GM19452 (cell line): Measurements from ENCODE around the gene N4BP3.
"Not testable (repeated sequence)": the region's sequence is repeated elsewhere in the genome, so short reads cannot be mapped to it uniquely, and the experiment has no call there.

Experiments used
- ATAC-seq: cut with Tn5 transposase; IDR thresholded peaks from one replicate; pipeline ENCODE4 v1.9.1; 2021; ENCODE audit not compliant: unreplicated experiment

Gene N4BP3

DNA sequence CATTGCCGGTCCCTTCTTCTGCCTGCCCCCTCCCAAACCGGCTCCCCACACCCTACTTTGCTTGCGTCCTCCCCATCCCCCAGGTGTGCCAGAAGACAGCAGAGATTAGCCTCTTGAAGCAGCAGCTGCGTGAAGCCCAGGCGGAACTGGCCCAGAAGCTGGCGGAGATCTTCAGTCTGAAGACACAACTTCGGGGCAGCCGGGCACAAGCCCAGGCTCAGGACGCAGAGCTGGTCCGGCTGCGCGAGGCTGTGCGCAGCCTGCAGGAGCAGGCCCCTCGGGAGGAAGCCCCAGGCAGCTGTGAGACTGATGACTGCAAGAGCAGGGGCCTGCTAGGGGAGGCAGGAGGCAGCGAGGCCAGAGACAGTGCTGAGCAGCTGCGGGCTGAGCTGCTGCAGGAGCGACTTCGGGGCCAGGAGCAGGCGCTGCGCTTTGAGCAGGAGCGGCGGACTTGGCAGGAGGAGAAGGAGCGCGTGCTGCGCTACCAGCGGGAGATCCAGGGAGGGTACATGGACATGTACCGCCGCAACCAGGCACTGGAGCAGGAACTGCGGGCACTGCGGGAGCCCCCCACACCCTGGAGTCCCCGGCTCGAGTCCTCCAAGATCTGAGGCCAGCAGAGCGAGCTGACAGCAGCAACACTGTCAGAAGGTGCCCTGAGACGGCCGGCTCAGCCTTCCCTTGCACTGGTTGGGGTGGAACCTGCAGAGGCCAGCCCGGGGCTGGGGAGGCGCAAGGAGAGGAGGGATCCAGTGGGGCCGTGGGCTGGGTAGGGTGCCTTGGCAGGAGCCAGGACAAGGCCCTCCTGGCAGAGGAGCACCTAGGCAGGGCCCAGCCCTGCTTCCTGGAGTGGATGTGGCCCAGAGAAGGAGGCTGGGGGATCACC, 8.3 kb downstream of the N4BP3 start:
- ATAC-seq: no peak

DNA sequence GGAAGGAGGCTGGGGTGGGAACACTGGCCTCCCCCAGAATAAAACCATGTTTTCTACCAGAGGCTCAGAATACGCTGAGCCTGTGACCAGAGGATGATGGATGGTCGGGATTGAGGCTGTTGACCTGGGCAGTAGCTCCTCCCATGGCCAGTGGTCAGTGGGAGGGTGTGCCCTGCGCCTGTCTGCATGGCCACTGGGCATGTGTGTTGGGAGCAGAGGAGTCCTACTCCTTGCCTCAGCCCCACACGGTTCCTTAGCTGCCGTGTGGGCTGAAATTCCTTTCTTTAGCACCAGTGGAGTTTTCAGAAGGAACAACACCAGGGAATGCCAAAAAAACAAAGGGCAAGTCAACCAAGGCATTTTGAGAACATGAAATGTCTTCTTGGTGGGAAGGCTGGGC, 9.0 kb downstream of the N4BP3 start:
- ATAC-seq: no peak

GRCh38 chr5:178123094-178123965, 10.0 kb downstream of the N4BP3 start:
- ATAC-seq: no peak

DNA sequence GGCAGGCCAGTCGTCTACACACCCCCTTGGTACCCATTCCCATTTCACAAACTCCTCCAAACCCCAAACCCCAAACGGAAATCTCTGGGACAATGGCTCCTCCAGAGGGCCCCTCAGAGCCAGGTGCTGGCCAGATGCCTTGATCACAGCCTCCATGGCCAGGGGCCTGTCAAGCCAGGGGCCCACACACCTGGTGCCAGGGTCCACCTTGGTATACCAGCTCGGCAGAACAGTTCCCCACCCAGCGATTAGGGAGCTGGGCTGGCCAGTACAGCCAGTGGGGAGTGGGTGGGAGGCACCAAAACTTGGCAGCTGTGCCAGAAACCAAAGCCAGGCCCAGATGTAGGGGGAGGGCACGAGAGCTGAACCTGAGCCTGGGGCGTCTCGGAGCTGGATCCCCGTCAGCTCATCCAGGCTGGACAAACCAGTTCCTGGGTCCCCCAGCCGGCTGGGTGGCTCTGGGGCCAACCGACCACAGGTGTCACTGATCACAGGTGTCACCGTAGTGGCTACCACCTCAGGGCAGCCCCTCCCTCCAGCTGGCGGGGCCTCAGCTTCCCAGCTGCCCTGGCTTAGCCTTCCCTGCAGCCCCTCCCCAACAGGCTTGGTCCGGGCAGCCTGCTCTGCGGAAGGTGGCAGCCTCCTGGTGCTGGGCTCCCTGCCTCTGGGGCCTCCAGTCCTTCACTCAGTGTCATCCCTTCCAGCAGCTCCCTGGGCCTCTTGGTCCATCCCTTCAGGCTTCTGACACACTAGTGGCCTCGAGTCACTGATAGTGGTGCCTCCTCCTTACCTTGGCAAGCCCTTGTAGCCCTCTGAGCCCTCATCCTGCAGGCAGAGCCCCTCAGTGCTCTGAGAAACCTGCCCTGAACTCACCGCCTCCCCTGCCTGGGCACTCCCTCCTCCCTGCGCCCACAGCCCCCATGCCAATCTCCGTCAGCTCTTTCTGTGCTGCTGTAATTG, 10.9 kb downstream of the N4BP3 start:
- ATAC-seq: no peak

DNA sequence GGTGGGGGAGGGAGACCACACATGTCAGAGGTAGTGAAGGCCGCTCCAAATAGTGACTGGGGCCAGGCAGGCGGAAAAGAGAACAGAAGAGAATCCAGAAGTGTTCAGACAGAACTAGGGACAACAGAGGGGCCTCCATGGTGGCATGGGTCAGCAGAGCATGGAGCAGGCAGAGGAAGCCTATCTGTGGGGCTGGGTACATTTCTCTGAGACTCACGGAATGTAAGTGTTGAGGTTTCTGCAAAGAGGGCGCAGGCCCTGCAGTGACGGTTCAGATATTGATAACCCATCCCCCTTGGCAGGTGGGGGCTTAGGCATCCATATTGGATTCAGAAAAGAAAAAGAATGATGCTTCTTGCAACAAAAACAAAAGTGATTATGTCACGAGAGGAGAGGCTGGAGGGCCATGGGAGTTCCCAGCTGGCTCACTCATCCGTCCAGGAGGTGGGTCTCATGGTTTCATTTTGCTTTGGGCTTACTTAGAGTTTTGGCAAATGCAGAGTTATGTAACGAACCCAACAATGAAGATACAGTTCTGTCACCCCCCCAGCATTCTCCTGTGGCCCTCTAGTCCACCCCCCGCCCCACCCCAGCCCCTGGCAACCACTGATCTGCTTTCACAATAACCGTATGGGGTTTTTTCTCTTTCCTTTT, 12.0 kb downstream of the N4BP3 start:
- no peak for ATAC-seq

GRCh38 chr5:178126556-178126955, 13.2 kb downstream of the N4BP3 start:
- no peak for ATAC-seq

DNA sequence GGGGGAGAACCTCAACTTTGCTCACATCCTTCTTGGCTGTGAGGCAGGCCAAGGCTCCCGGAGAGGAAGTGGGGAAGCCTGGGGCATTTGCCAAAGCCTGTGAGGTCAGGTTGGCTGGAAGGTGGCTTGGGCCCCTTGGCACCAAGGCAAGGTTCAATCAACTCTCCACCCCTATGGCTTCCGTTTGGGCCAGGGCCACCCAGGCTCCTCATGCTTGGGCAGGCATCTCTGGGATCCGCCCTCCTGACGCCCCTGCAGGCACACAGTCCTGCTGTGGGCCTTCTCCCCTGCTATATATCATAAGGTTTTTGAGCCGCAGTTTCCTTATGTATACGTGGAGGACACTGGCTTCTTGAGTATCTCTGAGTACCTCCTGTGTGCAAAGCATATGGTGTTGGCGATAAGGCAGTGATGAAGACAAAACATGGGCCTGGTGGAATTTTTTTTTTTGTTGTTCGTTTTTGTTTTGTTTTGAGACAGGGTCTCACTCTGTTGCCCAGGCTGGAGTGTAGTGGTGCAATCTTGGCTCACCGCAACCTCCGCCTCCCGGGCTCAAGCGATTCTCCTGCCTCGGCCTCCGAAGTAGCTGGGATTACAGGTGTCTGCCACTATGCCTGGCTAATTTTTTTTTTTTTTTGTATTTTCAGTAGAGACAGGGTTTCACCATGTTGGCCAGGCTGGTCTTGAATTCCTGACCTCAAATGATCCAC, 14.1 kb downstream of the N4BP3 start:
- ATAC-seq: not testable (repeated sequence)

- no peak for ATAC-seq
Measured at GRCh38 chr5:178129296-178129695, 16.0 kb downstream of the N4BP3 start.

DNA sequence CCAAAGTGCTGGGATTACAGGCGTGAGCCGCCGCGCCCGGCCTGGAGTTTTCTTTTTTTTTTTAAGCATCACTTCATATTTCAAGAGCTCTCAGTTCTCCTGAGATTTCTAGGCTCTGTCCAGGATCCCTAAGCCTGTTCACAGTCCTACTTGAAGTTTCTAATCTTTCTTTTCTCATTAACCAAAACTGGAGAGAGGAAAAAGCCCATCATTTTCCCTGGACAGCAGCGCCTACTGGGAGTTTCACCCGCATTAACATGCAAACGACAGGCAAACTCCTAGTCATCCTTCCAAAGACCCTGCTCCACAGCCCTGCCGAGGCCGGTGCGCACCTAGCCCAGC, 16.9 kb downstream of the N4BP3 start:
- not testable (repeated sequence) for ATAC-seq

- ATAC-seq: peak; percentile 86
Measured at GRCh38 chr5:178130576-178131445, 17.5 kb downstream of the N4BP3 start, which contains the start of gene RMND5B. Gene RMND5B (plus strand): TSS chr5:178131014. CDS start chr5:178138120, 7,106 bp downstream.

DNA sequence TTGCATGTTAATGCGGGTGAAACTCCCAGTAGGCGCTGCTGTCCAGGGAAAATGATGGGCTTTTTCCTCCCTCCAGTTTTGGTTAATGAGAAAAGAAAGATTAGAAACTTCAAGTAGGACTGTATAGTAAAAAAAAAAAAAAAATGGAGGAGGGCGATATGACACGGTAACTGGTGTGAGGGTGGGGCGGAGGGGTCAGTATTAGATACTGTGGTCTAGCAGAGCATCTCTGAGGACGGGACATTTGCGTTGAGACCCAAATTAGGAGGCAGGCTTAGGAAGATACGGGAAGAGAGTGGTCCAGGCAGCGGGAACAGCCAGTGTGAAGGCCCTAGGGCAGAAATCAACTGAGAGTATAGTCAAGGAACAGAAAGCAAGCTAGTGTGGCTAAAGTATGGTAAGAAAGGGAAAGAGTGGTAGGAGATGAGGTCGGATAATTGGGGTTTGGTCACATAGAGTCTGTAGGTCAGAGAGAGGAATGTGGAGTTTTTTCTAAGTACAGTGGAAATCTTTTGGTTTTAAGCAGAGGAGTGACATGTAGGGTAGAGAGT, 18.2 kb downstream of the N4BP3 start:
- no peak for ATAC-seq

GRCh38 chr5:178136990-178137389, 23.7 kb downstream of the N4BP3 start:
- no peak for ATAC-seq

DNA sequence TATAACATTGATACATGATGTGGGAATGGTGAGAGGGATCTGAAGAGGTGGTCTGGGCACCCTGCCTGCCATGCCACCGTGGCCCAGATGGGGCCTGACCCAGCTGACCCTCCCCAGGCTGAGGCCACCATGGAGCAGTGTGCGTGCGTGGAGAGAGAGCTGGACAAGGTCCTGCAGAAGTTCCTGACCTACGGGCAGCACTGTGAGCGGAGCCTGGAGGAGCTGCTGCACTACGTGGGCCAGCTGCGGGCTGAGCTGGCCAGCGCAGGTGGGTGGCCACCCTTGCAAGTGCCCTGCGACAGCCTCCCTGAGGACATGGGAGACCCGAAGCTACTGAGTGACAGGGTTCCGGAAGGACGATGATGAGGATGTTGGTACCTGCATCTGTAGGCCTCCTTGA, 24.7 kb downstream of the N4BP3 start:
- ATAC-seq: no peak

- ATAC-seq: no peak
Measured at GRCh38 chr5:178141550-178141949, 28.2 kb downstream of the N4BP3 start.

DNA sequence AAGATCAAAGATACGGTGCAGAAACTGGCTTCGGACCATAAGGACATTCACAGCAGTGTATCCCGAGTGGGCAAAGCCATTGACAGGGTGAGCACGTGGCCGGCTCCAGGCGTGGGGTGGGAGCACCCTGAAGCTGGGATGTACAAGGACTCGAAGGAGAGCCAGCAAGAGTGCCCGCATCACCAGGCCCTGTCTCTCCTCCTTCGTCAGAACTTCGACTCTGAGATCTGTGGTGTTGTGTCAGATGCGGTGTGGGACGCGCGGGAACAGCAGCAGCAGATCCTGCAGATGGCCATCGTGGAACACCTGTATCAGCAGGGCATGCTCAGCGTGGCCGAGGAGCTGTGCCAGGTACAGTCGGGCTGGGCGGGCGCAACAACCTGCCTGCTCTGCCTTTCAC, 29.3 kb downstream of the N4BP3 start:
- ATAC-seq: no peak

- ATAC-seq: no peak
Measured at GRCh38 chr5:178143246-178143645, 29.9 kb downstream of the N4BP3 start.

GRCh38 chr5:178143901-178144300, 30.6 kb downstream of the N4BP3 start:
- no peak for ATAC-seq
